ENCODE data around the gene AP3B1.

Gene AP3B1

DNA sequence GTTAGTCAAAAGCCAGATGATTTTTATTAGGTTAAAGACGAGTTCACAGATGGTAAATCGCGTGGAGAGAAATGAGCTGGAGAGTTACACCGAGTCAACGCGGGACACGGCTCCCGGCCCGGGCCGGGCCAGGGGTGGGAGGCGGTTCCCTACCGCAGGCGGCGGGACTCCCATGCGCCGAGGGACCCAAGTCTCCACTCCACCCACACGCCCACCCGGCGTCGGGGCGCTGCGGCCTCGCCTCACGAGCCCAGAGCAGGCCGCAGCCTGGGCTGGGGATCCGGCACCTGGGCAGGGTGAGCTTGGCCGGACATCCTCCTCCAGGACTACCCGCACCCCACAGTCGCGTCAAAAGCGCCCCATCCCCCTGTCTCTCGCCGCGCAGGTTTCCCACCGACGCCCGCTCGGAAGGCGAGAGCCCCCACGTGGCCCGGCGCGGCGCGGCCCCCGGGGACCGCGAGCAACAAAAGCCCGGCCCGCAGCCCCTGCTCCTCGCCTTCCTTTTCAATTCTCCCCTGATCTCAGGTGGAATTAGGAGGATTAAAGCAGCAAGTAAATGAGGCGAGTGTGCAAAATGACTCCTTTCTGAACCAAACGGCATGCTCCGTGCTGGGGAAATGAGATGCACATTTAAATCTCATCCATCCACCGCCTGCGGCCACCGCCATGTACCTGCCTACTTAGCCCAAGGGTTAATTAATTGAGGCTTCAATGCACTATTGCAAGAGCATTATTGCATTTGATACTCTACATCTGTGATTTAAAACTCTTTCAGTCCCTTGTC lies 321.8 kb downstream of the AP3B1 start:
- DNase-seq (ENCODE audit: low read depth, low spot score), result no peak

DNA sequence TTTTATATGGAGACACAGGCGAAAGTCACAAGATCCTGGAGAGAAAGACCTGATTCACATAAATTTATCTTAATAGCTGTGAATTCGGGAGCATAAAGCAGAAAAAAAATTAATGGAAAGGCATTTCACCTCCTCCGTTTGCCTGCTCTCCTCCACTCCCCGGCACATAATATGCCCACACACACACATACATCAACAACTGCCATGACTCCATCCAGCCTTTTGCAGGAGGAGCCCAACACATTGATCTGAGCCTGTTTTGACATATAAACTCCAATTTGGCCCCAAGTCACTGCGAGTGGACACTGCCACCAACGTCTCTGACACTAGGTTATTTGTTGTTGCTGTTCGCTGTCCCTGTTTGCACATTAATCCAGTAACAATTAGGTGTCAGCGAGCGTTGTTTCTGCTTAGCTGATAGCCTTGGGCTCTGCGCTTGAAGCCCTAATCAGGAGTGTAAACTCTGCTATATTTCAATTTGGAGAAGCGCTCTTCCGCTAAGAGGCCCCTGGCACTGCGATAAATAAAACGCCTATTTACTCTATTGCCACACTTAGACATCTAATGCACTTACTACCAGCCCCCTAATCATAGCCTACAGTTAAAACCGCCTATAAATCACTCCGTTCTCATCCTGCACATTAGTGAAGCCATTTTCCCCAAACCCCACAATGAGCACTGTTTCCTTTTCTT lies 322.6 kb downstream of the AP3B1 start:
- DNase-seq (ENCODE audit: low read depth, low spot score), result no peak

- DNase-seq (ENCODE audit: low read depth, low spot score), result no peak
Measured at GRCh38 chr5:77970891-77971290, 323.6 kb downstream of the AP3B1 start.

DNA sequence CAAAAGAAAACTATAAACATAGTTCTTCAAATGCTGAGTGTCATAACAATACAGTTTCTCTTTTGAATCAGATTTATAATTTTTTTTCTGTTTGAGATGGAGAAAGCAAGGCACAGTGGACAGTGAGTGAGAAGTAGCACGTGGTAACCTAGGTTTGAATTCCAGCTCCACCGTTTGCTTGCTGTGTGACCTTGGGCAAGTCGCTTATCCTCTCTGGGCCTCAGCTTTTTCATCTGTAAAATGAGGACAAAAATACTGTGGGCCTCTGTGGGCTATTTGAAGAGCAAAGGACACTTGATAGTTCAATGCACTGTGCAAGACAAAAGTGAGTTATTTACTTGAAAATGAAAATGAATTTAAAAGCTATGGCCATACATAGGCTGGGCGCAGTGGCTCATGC lies 330.7 kb downstream of the AP3B1 start:
- no peak for DNase-seq (ENCODE audit: low read depth, low spot score)

DNA sequence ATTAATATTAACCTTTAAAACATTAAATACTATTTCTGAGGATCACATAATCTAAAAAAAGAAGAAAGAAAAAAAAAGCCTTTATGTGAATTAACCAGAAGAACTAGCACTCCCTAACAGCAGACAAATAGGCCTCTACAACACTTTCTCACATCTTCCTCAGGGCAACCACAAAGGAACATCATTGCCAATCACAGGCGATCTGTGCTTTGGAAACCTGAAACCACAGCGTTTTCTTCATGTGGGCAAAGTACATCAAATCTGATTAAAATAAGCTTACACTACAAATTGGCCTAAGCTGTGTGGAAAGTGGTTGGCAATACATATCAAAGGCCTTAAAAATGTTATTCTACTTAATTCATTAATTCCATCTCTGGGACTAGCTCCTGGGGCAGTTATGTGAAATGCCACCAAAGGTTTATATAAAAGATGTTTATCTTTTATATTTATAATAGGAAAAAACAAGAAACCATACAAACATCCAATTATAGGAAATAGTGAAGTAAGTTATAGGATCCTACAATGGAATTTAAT lies 333.6 kb downstream of the AP3B1 start:
- no peak for DNase-seq (ENCODE audit: low read depth, low spot score)

- DNase-seq (ENCODE audit: low read depth, low spot score), result no peak
Measured at GRCh38 chr5:77960305-77960704, 334.2 kb downstream of the AP3B1 start.

DNA sequence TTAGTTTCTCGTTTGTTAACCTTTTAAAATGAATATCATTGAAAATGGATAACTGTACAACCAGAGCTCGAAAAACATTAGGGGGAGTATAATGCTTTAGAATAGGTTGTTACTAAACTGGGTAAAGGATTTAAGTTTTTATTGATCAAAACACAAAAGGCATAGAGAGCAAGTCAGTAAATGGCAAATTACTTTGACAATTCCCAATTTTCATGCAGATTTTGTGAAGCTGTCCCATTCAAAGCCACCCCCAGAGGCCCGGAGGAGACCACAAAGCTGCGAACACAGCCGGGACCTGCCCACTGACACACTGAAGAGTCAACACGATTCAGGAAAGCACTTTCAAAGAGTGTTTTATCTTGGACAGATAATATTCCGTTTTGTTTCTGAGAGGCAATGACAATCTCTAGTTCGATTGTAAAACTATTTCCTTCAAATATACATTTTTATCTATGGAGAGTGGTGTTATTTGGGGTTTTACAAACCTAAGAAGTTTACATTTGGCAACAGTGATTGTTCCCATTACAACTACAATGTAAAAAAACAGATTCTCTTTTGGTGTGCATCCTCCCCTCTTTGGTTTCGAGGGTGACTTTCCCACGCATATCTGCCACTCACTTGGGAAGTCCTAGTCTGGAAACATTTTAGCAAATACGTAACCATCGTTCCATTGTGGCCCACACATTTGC lies 335.7 kb downstream of the AP3B1 start:
- no peak for DNase-seq (ENCODE audit: low read depth, low spot score)

- no peak for DNase-seq (ENCODE audit: low read depth, low spot score)
Measured at GRCh38 chr5:77957931-77958521, 336.5 kb downstream of the AP3B1 start.

GRCh38 chr5:77957516-77957915 lies 337.0 kb downstream of the AP3B1 start:
- no peak for DNase-seq (ENCODE audit: low read depth, low spot score)

GRCh38 chr5:77957081-77957480 lies 337.4 kb downstream of the AP3B1 start:
- no peak for DNase-seq (ENCODE audit: low read depth, low spot score)

DNA sequence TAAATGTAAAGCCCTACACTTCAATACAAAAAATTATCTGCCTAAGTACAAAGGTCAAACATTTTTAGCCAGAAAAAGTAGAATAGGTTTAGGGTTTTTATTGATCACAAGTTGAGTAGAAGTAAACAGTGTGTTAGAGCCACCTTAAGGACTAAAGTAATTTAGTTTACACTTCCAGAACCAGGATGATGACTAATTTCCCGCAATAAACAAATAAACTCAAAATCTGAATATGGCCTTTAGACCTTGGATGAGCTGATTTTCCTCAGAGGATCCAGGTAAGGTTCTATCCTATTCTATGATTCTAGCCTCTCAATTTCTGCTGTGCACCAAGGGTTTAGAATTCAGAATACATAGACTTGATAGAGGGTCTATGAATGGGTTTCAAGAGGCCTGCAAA lies 338.9 kb downstream of the AP3B1 start:
- DNase-seq (ENCODE audit: low read depth, low spot score), result no peak

DNA sequence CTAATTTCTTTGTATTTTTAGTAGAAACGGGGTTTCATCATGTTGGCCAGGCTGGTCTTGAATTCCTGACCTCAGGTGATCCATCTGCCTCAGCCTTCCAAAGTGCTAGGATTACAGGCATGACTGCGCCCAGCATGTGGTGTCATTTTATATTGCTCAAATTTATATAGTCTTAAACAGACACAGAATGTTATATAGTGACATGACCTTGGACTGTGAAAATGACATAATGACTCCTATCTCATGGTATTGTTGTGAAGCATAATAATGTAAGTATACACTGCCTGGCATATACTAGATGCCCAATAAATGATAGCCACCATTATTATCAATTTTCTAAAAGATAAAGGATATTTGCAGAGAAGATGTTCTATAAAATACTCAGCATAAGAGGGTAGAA lies 341.1 kb downstream of the AP3B1 start:
- DNase-seq (ENCODE audit: low read depth, low spot score), result no peak

DNA sequence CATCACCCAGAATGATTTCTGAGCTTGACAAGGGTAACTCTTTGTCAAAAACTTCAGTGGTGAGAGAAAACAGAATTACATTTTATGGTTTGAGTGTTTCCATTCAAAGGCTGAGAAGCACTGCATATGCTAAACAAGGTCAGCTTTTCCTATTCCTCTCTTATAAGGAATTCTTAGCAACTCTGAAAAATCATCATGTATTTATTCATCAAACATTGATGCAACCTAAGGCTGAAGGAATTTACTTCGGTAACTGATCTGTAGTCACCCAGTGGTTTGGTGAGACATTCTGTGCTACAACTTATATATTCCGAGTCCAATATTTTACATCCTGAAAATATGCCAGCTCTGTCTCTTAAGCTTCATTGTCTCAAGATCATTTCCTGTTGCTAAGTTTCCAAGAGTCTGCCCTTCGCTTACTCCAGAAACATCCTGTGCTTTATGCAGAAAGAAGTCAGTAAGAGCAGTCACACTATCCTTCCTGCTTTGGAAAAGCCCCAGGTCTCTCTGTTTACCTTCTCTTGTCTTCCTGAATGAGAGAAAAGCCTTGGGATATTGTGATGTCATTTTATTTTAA lies 341.8 kb downstream of the AP3B1 start:
- no peak for DNase-seq (ENCODE audit: low read depth, low spot score)
